ES-I3 (cell line): ENCODE data around the gene RFPL2.
A peak's percentile ranks its signal among the peaks of the same experiment; 100 is the strongest.

Source experiments
- H3K36me3 ChIP-seq: 2 replicates; pipeline ENCODE4 v1.6.1; 2013; ENCODE audit warnings: mild to moderate bottlenecking, low read length, control low read depth, moderate library complexity; ENCODE audit not compliant: insufficient read depth
- H3K4me1 ChIP-seq: 2 replicates; pipeline ENCODE4 v1.6.1; 2013; ENCODE audit warnings: mild to moderate bottlenecking, control low read depth, low read length; ENCODE audit not compliant: insufficient read depth
- H3K9ac ChIP-seq: 2 replicates; pipeline ENCODE4 v1.6.1; 2013; ENCODE audit warnings: low read depth, mild to moderate bottlenecking, low read length, moderate library complexity
- H3K9me3 ChIP-seq: 2 replicates; pipeline ENCODE4 v1.6.1; 2013; ENCODE audit warnings: mild to moderate bottlenecking, low read length, moderate library complexity; ENCODE audit not compliant: control insufficient read depth, insufficient read depth

Gene RFPL2

GRCh38 chr22:32204856-32205722 is at the start of gene RFPL2:
TSS of gene RFPL2 (minus strand) at chr22:32205073. CDS start at chr22:32202451, 2,622 bp downstream.
- Histone ChIP-seq H3K36me3 (no peaks in the 10 kb centered on the region), H3K9ac (peak within 1 kb of the TSS; percentile 59; the same call in 1 of the 2 replicates), H3K9me3 (no peaks in the 10 kb centered on the region), H3K4me1 (no peaks in the 10 kb centered on the region; the same call in 1 of the 2 replicates)

GRCh38 chr22:32249231-32249630 is 44.4 kb upstream of the RFPL2 start:
- H3K36me3 ChIP-seq = no peaks in the 10 kb centered on the region

GRCh38 chr22:32248276-32248675 is 43.4 kb upstream of the RFPL2 start:
- Histone ChIP-seq H3K9ac (no peak overlapping the region), H3K4me1 (no peaks in the 10 kb centered on the region), H3K9me3 (no peaks in the 10 kb centered on the region), H3K36me3 (no peaks in the 10 kb centered on the region)

More at GRCh38 chr22:32249231-32249630, 44.4 kb upstream of the RFPL2 start:
- Histone ChIP-seq H3K9me3 (no peaks in the 10 kb centered on the region), H3K9ac (no peak overlapping the region), H3K4me1 (no peaks in the 10 kb centered on the region)

- no peaks in the 10 kb centered on the region for H3K36me3 ChIP-seq
- H3K9ac ChIP-seq = no peak overlapping the region
- H3K4me1 ChIP-seq = no peaks in the 10 kb centered on the region
- no peaks in the 10 kb centered on the region for H3K9me3 ChIP-seq
Observed at GRCh38 chr22:32246166-32246565, 41.3 kb upstream of the RFPL2 start.

GRCh38 chr22:32245042-32245441 is 40.2 kb upstream of the RFPL2 start:
- Histone ChIP-seq H3K36me3 (no peaks in the 10 kb centered on the region), H3K9me3 (no peaks in the 10 kb centered on the region), H3K4me1 (no peaks in the 10 kb centered on the region), H3K9ac (no peak overlapping the region)

GRCh38 chr22:32244547-32244946 is 39.7 kb upstream of the RFPL2 start:
- Histone ChIP-seq H3K36me3 (no peaks in the 10 kb centered on the region), H3K4me1 (no peaks in the 10 kb centered on the region), H3K9me3 (no peaks in the 10 kb centered on the region), H3K9ac (no peak overlapping the region)

- H3K36me3 ChIP-seq = no peaks in the 10 kb centered on the region
- no peak overlapping the region for H3K9ac ChIP-seq
- H3K9me3 ChIP-seq = no peaks in the 10 kb centered on the region
- no peaks in the 10 kb centered on the region for H3K4me1 ChIP-seq
Observed at GRCh38 chr22:32240461-32240860, 35.6 kb upstream of the RFPL2 start.

GRCh38 chr22:32237906-32238305 is 33.0 kb upstream of the RFPL2 start:
- Histone ChIP-seq H3K36me3 (no peaks in the 10 kb centered on the region), H3K4me1 (no peaks in the 10 kb centered on the region), H3K9me3 (no peaks in the 10 kb centered on the region), H3K9ac (no peak overlapping the region)

- no peak overlapping the region for H3K9ac ChIP-seq
- no peaks in the 10 kb centered on the region for H3K36me3 ChIP-seq
- H3K9me3 ChIP-seq = no peaks in the 10 kb centered on the region
- H3K4me1 ChIP-seq = no peaks in the 10 kb centered on the region
Observed at GRCh38 chr22:32236970-32237369, 32.1 kb upstream of the RFPL2 start.

- Histone ChIP-seq H3K36me3 (no peaks in the 10 kb centered on the region), H3K4me1 (no peaks in the 10 kb centered on the region), H3K9me3 (no peaks in the 10 kb centered on the region), H3K9ac (no peak overlapping the region)
Observed at GRCh38 chr22:32233091-32233490, 28.2 kb upstream of the RFPL2 start.

- Histone ChIP-seq H3K9ac (no peak overlapping the region), H3K9me3 (no peaks in the 10 kb centered on the region), H3K36me3 (no peaks in the 10 kb centered on the region), H3K4me1 (no peaks in the 10 kb centered on the region)
Observed at GRCh38 chr22:32232191-32232830, 27.4 kb upstream of the RFPL2 start.

- H3K9ac ChIP-seq = no peak overlapping the region
- H3K36me3 ChIP-seq = no peaks in the 10 kb centered on the region
Observed at GRCh38 chr22:32226326-32227104, 21.6 kb upstream of the RFPL2 start.

GRCh38 chr22:32222991-32223390 is 18.1 kb upstream of the RFPL2 start:
- H3K9me3 ChIP-seq = no peaks in the 10 kb centered on the region
- H3K4me1 ChIP-seq = no peaks in the 10 kb centered on the region
- no peak overlapping the region for H3K9ac ChIP-seq
- H3K36me3 ChIP-seq = no peaks in the 10 kb centered on the region

More at GRCh38 chr22:32226326-32227104, 21.6 kb upstream of the RFPL2 start:
- no peaks in the 10 kb centered on the region for H3K4me1 ChIP-seq
- H3K9me3 ChIP-seq = no peaks in the 10 kb centered on the region

GRCh38 chr22:32219026-32219425 is 14.2 kb upstream of the RFPL2 start:
- Histone ChIP-seq H3K4me1 (no peaks in the 10 kb centered on the region), H3K36me3 (no peaks in the 10 kb centered on the region), H3K9ac (no peak overlapping the region)

More at GRCh38 chr22:32219026-32219425, 14.2 kb upstream of the RFPL2 start:
- H3K9me3 ChIP-seq = no peaks in the 10 kb centered on the region
